Stomach (tissue), 4 donors: ENCODE measurements around the gene KRT74.

Source experiments
- CTCF ChIP-seq, 7 experiments: fragments of 450-650 bp in 4 of 7; fragments of 200-600 bp in 3 of 7; sonication (generic) in 3 of 7; IDR thresholded peaks; one replicate each; pipeline ENCODE4 v1.5.1; 2016 to 2019; ENCODE audit warnings: antibody characterized with exemption in 7 of 7, control low read depth in 2 of 7, mild to moderate bottlenecking in 1 of 7
- EP300 ChIP-seq: sonication (generic); formaldehyde crosslinking; IDR thresholded peaks from one replicate; pipeline ENCODE4 v1.6.1; 2017; ENCODE audit warnings: antibody characterized with exemption
- POLR2AphosphoS5 ChIP-seq, 3 donors: sonication (generic); formaldehyde crosslinking; IDR thresholded peaks; one replicate each; pipeline ENCODE4 v1.6.1; 2016; ENCODE audit warnings: antibody characterized with exemption in 3 of 3

- TF ChIP-seq EP300 (no peak), POLR2AphosphoS5 (IDR thresholded peaks at IDR 0.05) (no peak), CTCF (IDR thresholded peaks at IDR 0.05) (no peak)
Measured at GRCh38 chr12:52587563-52587962, 13.9 kb upstream of the KRT74 start.
